BLaER1 (cell line): ENCODE results near the gene GBF1.

Experiments used
- H3K27ac ChIP-seq: shearing (Covaris generic); formaldehyde crosslinking; 2 replicates; pipeline ENCODE4 v1.8.1; 2022
- H3K27me3 ChIP-seq: shearing (Covaris generic); formaldehyde crosslinking; 2 replicates; pipeline ENCODE4 v1.8.1; 2022
- H3K36me3 ChIP-seq: shearing (Covaris generic); formaldehyde crosslinking; 2 replicates; pipeline ENCODE4 v1.8.1; 2022
- H3K4me1 ChIP-seq: shearing (Covaris generic); formaldehyde crosslinking; 2 replicates; pipeline ENCODE4 v1.8.1; 2022
- H3K4me2 ChIP-seq: shearing (Covaris generic); formaldehyde crosslinking; 2 replicates; pipeline ENCODE4 v1.8.1; 2022
- H3K4me3 ChIP-seq: shearing (Covaris generic); formaldehyde crosslinking; 2 replicates; pipeline ENCODE4 v1.8.1; 2022
- H3K9ac ChIP-seq: shearing (Covaris generic); formaldehyde crosslinking; 2 replicates; pipeline ENCODE4 v1.8.1; 2022
- H3K9me3 ChIP-seq: shearing (Covaris generic); formaldehyde crosslinking; 2 replicates; pipeline ENCODE4 v1.8.1; 2022
- H4K20me1 ChIP-seq: shearing (Covaris generic); formaldehyde crosslinking; 2 replicates; pipeline ENCODE4 v1.8.1; 2022
- Cebpa-rat ChIP-seq: shearing (Covaris generic); IDR thresholded peaks from 2 replicates; pipeline ENCODE4 v1.8.1; 2022

The GBF1 gene

DNA sequence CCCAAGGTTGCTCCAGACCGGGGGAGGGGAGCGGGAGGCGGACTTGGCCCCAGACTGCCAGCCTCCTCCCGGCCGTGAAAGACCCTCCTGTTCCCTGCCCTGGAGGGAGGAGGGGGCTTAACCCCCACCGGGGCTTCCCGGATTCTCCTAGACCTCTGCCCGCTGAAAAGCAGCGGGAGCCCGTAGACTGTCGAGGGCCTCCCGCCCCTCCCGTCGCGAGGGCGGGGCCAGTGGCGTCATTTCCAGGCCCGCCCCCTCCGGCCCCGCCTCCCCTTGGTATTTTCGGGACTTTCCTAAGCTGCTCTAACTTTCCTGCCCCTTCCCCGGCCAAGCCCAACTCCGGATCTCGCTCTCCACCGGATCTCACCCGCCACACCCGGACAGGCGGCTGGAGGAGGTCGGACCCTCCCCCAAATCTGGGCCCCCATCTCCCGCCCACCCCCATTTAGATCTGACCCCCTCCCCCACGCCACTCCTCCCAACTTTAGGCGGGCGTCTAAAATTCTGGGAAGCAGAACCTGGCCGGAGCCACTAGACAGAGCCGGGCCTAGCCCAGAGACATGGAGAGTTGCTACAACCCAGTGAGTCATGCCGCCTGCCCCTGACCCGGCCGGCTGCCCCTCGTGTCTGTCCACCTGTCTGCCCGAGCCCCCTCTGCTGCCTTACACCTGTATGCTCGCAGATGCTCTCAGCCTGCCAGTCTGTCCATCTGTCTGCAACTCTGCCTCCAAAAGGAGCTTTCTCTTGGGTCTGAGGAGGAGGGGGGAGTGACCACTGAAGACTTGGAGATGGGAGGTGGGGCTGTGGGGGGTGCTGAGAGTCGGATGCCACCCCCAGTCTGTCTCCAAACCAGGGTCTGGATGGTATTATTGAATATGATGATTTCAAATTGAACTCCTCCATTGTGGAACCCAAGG is 150.3 kb downstream of the GBF1 start, which contains the start of gene NFKB2:
Gene NFKB2, plus strand, starts transcription at position 306 of the 917 bp plus-strand sequence. Its CDS starts 255 bp downstream, at position 561.
- Histone ChIP-seq H3K27me3 (no peaks in the 10 kb centered on the region), H3K36me3 (peaks cover 25% of the 10 kb centered on the region), H3K4me1 (peaks cover 38% of the 10 kb centered on the region), H3K9me3 (no peaks in the 10 kb centered on the region), H3K9ac (peak within 1 kb of the TSS; percentile 79), H3K27ac (peak within 1 kb of the TSS; percentile 81), H4K20me1 (0 out of 2 replicates have a peak, but pooled peaks cover 10% of the 10 kb centered on the region), H3K4me3 (peak within 1 kb of the TSS; percentile 82), H3K4me2 (peak within 1 kb of the TSS; percentile 99)
- TF ChIP-seq Cebpa-rat = no peak

DNA sequence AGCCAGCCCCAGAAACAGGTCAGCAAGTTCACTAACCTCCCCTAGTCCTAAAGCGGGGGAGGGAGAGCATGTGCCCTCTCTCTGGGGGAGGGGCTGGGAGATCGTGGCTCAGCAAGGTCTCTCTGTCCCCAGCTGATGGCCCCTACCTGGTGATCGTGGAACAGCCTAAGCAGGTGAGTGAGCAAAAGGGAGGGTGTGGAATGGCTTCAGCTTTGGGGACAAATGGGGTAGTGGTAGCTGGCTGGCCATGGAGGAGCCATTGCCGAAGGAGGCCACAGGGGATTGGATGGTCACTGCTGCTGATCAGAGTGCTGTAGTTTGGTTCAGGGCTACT is 151.0 kb downstream of the GBF1 start:
- Histone ChIP-seq H3K4me3 (peak overlapping the region; percentile 82), H3K27me3 (no peaks in the 10 kb centered on the region), H3K4me1 (peaks cover 38% of the 10 kb centered on the region), H3K36me3 (peaks cover 30% of the 10 kb centered on the region), H3K9me3 (no peaks in the 10 kb centered on the region), H3K4me2 (peak overlapping the region; percentile 99), H3K27ac (0 out of 2 replicates have a peak overlapping the region, but pooled peaks have one; percentile 41), H4K20me1 (0 out of 2 replicates have a peak, but pooled peaks cover 10% of the 10 kb centered on the region), H3K9ac (peak overlapping the region; percentile 79)
- no peak for TF ChIP-seq Cebpa-rat

DNA sequence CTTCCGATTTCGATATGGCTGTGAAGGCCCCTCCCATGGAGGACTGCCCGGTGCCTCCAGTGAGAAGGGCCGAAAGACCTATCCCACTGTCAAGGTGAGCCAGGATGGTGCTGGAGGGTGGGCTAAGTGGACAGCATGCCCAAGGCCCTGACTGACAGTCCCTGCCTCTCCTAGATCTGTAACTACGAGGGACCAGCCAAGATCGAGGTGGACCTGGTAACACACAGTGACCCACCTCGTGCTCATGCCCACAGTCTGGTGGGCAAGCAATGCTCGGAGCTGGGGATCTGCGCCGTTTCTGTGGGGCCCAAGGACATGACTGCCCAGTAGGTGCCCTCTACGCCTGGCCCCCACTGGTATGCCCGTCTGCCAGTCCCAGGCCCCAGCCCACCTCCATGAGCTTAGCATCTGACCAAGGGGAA is 151.4 kb downstream of the GBF1 start:
- Histone ChIP-seq H3K27ac (no peak overlapping the region), H3K9ac (no peak overlapping the region; the same call in 1 of the 2 replicates), H3K4me1 (peaks cover 38% of the 10 kb centered on the region), H4K20me1 (0 out of 2 replicates have a peak, but pooled peaks cover 10% of the 10 kb centered on the region), H3K36me3 (peaks cover 34% of the 10 kb centered on the region), H3K4me2 (peak overlapping the region; percentile 99), H3K4me3 (peak overlapping the region; percentile 82), H3K27me3 (no peaks in the 10 kb centered on the region), H3K9me3 (no peaks in the 10 kb centered on the region)
- TF ChIP-seq Cebpa-rat = no peak

DNA sequence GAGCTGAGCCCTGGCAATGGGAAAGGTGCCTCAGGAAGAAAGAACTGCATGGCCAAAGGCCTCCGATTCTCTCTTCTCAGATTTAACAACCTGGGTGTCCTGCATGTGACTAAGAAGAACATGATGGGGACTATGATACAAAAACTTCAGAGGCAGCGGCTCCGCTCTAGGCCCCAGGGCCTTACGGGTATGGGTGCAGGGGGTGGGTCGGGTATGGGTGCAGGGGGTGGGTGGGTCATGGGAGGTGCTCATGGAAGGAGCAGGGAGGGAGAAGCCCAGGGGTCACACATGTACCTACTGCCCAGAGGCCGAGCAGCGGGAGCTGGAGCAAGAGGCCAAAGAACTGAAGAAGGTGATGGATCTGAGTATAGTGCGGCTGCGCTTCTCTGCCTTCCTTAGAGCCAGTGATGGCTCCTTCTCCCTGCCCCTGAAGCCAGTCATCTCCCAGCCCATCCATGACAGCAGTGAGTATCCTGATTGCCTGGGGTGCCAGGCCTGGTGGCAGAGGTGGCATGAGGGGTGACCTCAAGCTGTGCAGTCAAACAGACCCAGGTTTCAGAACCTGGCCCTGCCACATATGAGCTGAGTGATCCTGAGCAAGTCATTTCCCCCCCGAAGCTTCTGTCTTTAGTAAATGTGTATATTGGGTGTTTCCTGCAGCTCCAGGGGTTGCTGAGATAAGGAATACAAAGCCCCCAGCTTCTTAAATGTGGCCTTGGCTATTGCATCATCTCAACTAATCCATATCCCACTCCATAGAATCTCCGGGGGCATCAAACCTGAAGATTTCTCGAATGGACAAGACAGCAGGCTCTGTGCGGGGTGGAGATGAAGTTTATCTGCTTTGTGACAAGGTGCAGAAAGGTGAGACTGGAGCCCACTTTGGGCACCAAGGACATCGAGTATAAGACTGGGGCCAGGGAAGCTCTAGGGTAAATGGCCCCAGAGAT is 152.2 kb downstream of the GBF1 start:
- Histone ChIP-seq H3K4me1 (peaks cover 38% of the 10 kb centered on the region), H3K9me3 (no peaks in the 10 kb centered on the region), H3K9ac (peak overlapping the region; percentile 7; the same call in 1 of the 2 replicates), H3K27me3 (no peaks in the 10 kb centered on the region), H3K27ac (no peak overlapping the region), H3K4me2 (peak overlapping the region; percentile 99; the same call in 1 of the 2 replicates), H4K20me1 (0 out of 2 replicates have a peak, but pooled peaks cover 10% of the 10 kb centered on the region), H3K4me3 (no peak overlapping the region), H3K36me3 (peaks cover 38% of the 10 kb centered on the region)
- peak; percentile 58 for TF ChIP-seq Cebpa-rat

DNA sequence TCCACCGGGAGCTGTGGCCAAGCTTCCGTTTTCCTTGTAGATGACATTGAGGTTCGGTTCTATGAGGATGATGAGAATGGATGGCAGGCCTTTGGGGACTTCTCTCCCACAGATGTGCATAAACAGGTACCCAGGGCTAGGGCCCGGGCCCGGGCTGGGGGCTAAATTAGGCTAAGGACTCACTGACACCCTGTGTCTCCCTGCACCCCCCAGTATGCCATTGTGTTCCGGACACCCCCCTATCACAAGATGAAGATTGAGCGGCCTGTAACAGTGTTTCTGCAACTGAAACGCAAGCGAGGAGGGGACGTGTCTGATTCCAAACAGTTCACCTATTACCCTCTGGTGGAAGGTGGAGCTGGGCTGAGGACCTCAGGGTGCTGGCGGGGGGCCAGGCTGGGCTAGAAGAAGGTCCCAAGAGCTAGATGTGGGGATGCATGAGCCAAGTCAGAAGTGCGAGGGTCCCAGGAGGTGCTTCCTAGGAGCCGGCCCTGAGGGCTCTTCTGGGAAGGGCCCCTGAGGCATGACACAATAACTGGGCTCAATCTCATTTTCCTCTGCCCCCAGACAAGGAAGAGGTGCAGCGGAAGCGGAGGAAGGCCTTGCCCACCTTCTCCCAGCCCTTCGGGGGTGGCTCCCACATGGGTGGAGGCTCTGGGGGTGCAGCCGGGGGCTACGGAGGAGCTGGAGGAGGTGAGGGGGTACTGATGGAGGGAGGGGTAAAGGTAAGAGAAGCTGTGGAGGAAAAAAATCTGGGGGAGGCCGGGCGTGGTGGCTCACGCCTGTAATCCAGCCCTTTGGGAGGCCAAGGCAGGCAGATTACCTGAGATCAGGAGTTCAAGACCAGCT is 153.1 kb downstream of the GBF1 start:
- H3K27ac ChIP-seq = no peak overlapping the region
- H3K9ac ChIP-seq = peak overlapping the region; percentile 72
- peak overlapping the region; percentile 81 for H3K4me2 ChIP-seq
- H3K9me3 ChIP-seq = no peaks in the 10 kb centered on the region
- peaks cover 38% of the 10 kb centered on the region for H3K36me3 ChIP-seq
- H3K4me3 ChIP-seq = peak overlapping the region; percentile 68; the same call in 1 of the 2 replicates
- peaks cover 33% of the 10 kb centered on the region for H3K4me1 ChIP-seq
- 0 out of 2 replicates have a peak, but pooled peaks cover 10% of the 10 kb centered on the region for H4K20me1 ChIP-seq
- H3K27me3 ChIP-seq = no peaks in the 10 kb centered on the region
- no peak for TF ChIP-seq Cebpa-rat

DNA sequence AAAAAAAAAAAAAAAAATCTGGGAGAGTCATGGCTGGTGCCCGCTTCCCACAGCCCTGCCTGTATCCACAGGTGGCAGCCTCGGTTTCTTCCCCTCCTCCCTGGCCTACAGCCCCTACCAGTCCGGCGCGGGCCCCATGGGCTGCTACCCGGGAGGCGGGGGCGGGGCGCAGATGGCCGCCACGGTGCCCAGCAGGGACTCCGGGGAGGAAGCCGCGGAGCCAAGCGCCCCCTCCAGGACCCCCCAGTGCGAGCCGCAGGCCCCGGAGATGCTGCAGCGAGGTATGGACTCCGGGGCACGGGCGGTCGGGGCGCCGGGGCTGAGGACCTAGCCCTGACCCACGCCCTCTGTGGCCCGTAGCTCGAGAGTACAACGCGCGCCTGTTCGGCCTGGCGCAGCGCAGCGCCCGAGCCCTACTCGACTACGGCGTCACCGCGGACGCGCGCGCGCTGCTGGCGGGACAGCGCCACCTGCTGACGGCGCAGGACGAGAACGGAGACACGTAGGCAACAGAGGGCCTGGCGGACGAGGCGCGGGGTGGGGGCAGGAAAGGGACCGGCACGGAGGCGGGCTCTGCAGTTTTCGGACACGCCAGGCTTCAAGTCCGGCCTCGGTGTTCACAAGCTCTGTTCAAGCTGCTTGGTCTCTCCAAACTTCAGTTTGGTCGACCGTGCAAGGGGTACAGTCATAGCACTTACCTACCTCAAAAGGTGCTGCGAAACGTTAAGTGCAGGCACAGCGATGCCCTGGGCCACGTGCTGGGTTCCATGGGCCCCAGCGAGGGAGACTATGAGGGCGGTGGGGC is 154.1 kb downstream of the GBF1 start:
- H3K4me2 ChIP-seq = peak overlapping the region; percentile 81
- H3K9me3 ChIP-seq = no peaks in the 10 kb centered on the region
- H3K4me3 ChIP-seq = peak overlapping the region; percentile 68
- H3K27ac ChIP-seq = peak overlapping the region; percentile 42
- no peak for TF ChIP-seq Cebpa-rat
- H4K20me1 ChIP-seq = 0 out of 2 replicates have a peak, but pooled peaks cover 10% of the 10 kb centered on the region
- H3K36me3 ChIP-seq = peaks cover 38% of the 10 kb centered on the region
- H3K27me3 ChIP-seq = no peaks in the 10 kb centered on the region
- peak overlapping the region; percentile 72 for H3K9ac ChIP-seq
- peaks cover 29% of the 10 kb centered on the region for H3K4me1 ChIP-seq

DNA sequence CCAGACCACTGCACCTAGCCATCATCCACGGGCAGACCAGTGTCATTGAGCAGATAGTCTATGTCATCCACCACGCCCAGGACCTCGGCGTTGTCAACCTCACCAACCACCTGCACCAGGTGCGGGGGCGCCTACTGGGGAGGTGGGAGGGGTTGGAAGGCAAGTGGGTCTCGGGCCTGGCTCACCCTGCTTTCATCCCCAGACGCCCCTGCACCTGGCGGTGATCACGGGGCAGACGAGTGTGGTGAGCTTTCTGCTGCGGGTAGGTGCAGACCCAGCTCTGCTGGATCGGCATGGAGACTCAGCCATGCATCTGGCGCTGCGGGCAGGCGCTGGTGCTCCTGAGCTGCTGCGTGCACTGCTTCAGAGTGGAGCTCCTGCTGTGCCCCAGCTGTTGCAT is 154.7 kb downstream of the GBF1 start:
- H4K20me1 ChIP-seq = 0 out of 2 replicates have a peak, but pooled peaks cover 10% of the 10 kb centered on the region
- H3K27ac ChIP-seq = no peak overlapping the region
- H3K9ac ChIP-seq = peak overlapping the region; percentile 72; the same call in 1 of the 2 replicates
- TF ChIP-seq Cebpa-rat = no peak
- H3K9me3 ChIP-seq = no peaks in the 10 kb centered on the region
- no peaks in the 10 kb centered on the region for H3K27me3 ChIP-seq
- peaks cover 29% of the 10 kb centered on the region for H3K4me1 ChIP-seq
- H3K4me2 ChIP-seq = peak overlapping the region; percentile 81
- peaks cover 38% of the 10 kb centered on the region for H3K36me3 ChIP-seq
- no peak overlapping the region for H3K4me3 ChIP-seq
